ENCODE data around the gene PRR23E. TPM values are rescaled to one million over a fixed set of nuclear protein-coding genes. Genes with fewer than 3 reads are reported as not detected.

Gene PRR23E
- total RNA-seq, 1 donor from 2014 or later = not detected

GRCh38 chr3:127208483-127209100 is 15.7 kb downstream of the PRR23E start:
- POLR2A ChIA-PET = no interaction called here
- no peaks in the 10 kb centered on the region for H3K36me3 Mint-ChIP-seq (ENCODE audit: low read depth)
- intact Hi-C loops (cut with micrococcal nuclease) = no loop called here

GRCh38 chr3:127209155-127209839 is 16.4 kb downstream of the PRR23E start:
- H3K4me1 Mint-ChIP-seq = no peaks in the 10 kb centered on the region
- CTCF ChIA-PET = no interaction called here

More at GRCh38 chr3:127208483-127209100, 15.7 kb downstream of the PRR23E start:
- Mint-ChIP-seq H3K4me1 (no peaks in the 10 kb centered on the region), H3K9me3 (no peaks in the 10 kb centered on the region), H3K27me3 (peaks cover 8% of the 10 kb centered on the region), H3K27ac (no peak overlapping the region), H3K4me3 (no peak overlapping the region)
- CTCF ChIA-PET = no interaction called here
- DNase-seq (no peak), ATAC-seq (ENCODE audit: low read depth) (no peak)
- TF ChIP-seq CTCF (IDR thresholded peaks at IDR 0.05) = no peak

GRCh38 chr3:127209840-127210653 is 17.1 kb downstream of the PRR23E start:
- ChIA-PET CTCF (no interaction called here), POLR2A (no interaction called here)
- DNase-seq (no peak), ATAC-seq (ENCODE audit: low read depth) (no peak)
- no peaks in the 10 kb centered on the region for H3K9me3 Mint-ChIP-seq
- H3K27ac Mint-ChIP-seq = no peak overlapping the region
- no peak for TF ChIP-seq CTCF (IDR thresholded peaks at IDR 0.05)
- H3K4me3 Mint-ChIP-seq = no peak overlapping the region
- H3K27me3 Mint-ChIP-seq = peaks cover 12% of the 10 kb centered on the region
- H3K4me1 Mint-ChIP-seq = no peaks in the 10 kb centered on the region
- no peaks in the 10 kb centered on the region for H3K36me3 Mint-ChIP-seq (ENCODE audit: low read depth)
- intact Hi-C loops (cut with micrococcal nuclease) = no loop called here

More at GRCh38 chr3:127209155-127209839, 16.4 kb downstream of the PRR23E start:
- H3K27ac Mint-ChIP-seq = no peak overlapping the region
- no peak for DNase-seq
- H3K9me3 Mint-ChIP-seq = no peaks in the 10 kb centered on the region
- H3K4me3 Mint-ChIP-seq = no peak overlapping the region
- intact Hi-C loops (cut with micrococcal nuclease) = no loop called here
- TF ChIP-seq CTCF (IDR thresholded peaks at IDR 0.05) = no peak
- POLR2A ChIA-PET = no interaction called here
- no peaks in the 10 kb centered on the region for H3K36me3 Mint-ChIP-seq (ENCODE audit: low read depth)
- H3K27me3 Mint-ChIP-seq = peaks cover 8% of the 10 kb centered on the region
- ATAC-seq (ENCODE audit: low read depth) = no peak

GRCh38 chr3:127210654-127210943 is 17.7 kb downstream of the PRR23E start:
- POLR2A ChIA-PET = no interaction called here
- H3K27ac Mint-ChIP-seq = no peak overlapping the region
- H3K9me3 Mint-ChIP-seq = no peaks in the 10 kb centered on the region
- DNase-seq = no peak
- H3K4me3 Mint-ChIP-seq = no peak overlapping the region
- intact Hi-C loops (cut with micrococcal nuclease) = no loop called here
- no peak for ATAC-seq (ENCODE audit: low read depth)
- H3K27me3 Mint-ChIP-seq = peaks cover 12% of the 10 kb centered on the region
- H3K4me1 Mint-ChIP-seq = no peaks in the 10 kb centered on the region
- H3K36me3 Mint-ChIP-seq (ENCODE audit: low read depth) = no peaks in the 10 kb centered on the region
- CTCF ChIA-PET = no interaction called here
- TF ChIP-seq CTCF (IDR thresholded peaks at IDR 0.05) = no peak
